Memory B cell (primary cell): Measurements from ENCODE around the gene ZMAT5.

ENCODE experiments used
- ATAC-seq: fragments of 150-1000 bp; cut with Tn5 transposase; 2 replicates; pipeline ENCODE4 v1.10.0; 2021; ENCODE audit warnings: low read depth, mild to moderate bottlenecking, moderate library complexity
- DNase-seq, 2 donors: peaks; one replicate each; pipeline ENCODE4 v3.0.0; 2022; ENCODE audit warnings: low spot score in 2 of 2
- H3K27ac Mint-ChIP-seq: one replicate; pipeline ENCODE4 v1.8.0; 2022; ENCODE audit warnings: mild to moderate bottlenecking, moderate library complexity, mixed read lengths
- H3K27me3 Mint-ChIP-seq: one replicate; pipeline ENCODE4 v1.8.0; 2022; ENCODE audit warnings: mixed read lengths
- H3K36me3 Mint-ChIP-seq: one replicate; pipeline ENCODE4 v1.8.0; 2022; ENCODE audit warnings: mild to moderate bottlenecking, mixed read lengths
- H3K4me1 Mint-ChIP-seq: one replicate; pipeline ENCODE4 v1.8.0; 2022; ENCODE audit warnings: mixed read lengths
- H3K4me3 Mint-ChIP-seq: one replicate; pipeline ENCODE4 v1.8.0; 2022; ENCODE audit warnings: mild to moderate bottlenecking, moderate library complexity, mixed read lengths
- H3K9me3 Mint-ChIP-seq: one replicate; pipeline ENCODE4 v1.8.0; 2022; ENCODE audit warnings: mixed read lengths

The ZMAT5 gene

DNA sequence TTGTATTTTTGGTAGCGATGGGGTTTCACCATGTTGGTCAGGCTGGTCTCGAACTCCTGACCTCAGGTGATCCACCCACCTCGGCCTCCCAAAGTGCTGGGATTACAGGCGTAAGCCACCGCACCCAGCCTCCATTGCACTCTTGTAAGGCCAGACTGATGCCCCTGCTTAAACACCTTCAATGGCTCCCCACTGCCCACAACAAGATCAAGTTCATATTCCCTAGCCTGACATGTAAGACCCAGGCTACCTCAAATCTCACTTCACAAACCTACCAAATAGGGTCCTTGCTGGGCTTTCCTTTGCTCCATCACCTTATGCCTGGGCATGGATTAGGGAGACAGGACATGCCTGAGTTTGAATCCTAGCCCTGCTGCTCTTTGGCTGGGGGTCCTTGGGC is 13.4 kb upstream of the ZMAT5 start:
- Mint-ChIP-seq H3K27ac (no peak overlapping the region), H3K4me3 (no peak overlapping the region), H3K36me3 (peaks cover 2% of the 10 kb centered on the region), H3K4me1 (peaks cover 4% of the 10 kb centered on the region), H3K9me3 (no peaks in the 10 kb centered on the region), H3K27me3 (no peaks in the 10 kb centered on the region)
- no peak for DNase-seq
- no peak for ATAC-seq

DNA sequence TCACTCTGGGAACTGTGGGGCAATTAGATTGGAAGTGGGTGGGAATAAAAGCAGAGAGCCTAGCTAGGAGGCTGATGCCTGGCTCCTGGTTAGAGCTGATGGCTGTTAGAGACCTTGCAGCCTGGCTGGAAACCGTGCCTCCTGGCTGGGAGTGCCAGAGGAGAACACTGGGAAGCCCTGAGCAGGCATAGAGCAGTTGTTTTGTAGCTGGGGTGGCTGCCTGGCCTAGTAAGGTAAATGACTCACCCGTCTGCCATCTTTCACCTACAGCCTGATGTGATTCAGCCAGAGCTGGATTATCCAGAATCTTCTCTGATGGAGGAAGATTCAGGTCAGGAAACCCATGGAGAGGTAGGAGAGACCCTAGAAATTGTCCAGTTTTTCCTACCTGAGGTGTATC is 6.4 kb upstream of the ZMAT5 start:
- peaks cover 10% of the 10 kb centered on the region for H3K36me3 Mint-ChIP-seq
- ATAC-seq: no peak
- H3K9me3 Mint-ChIP-seq: no peaks in the 10 kb centered on the region
- no peaks in the 10 kb centered on the region for H3K27me3 Mint-ChIP-seq
- H3K4me1 Mint-ChIP-seq: peaks cover 5% of the 10 kb centered on the region
- DNase-seq: no peak
- H3K27ac Mint-ChIP-seq: no peak overlapping the region
- H3K4me3 Mint-ChIP-seq: no peak overlapping the region

DNA sequence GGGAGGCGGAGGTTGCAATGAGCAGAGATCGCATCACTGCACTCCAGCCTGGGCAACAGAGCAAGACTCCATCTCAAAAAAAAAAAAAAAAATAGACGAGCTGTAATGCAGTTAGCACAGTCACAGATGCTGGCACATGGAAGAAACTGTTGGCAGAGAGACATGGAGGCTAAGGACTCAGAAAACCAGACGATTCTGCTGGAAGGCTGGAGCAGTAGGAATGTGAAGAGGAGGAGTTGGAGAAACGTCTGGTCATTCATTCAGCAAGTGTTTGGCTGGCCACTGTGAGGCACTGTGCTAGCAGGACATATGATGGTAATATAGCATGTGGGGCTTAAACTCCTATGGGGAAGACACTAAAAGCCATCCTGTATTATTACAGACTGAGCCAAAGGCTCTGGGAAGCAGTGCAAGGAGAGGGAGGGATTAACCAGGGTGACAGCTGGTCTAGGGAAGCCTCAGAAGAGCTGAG is 5.4 kb upstream of the ZMAT5 start:
- ATAC-seq: no peak
- Mint-ChIP-seq H3K27me3 (no peaks in the 10 kb centered on the region), H3K27ac (no peak overlapping the region), H3K36me3 (peaks cover 10% of the 10 kb centered on the region), H3K9me3 (no peaks in the 10 kb centered on the region), H3K4me1 (peaks cover 9% of the 10 kb centered on the region), H3K4me3 (no peak overlapping the region)
- no peak for DNase-seq

- H3K4me1 Mint-ChIP-seq: peaks cover 17% of the 10 kb centered on the region
- H3K36me3 Mint-ChIP-seq: peaks cover 10% of the 10 kb centered on the region
- H3K27me3 Mint-ChIP-seq: no peaks in the 10 kb centered on the region
- no peak for DNase-seq
- H3K4me3 Mint-ChIP-seq: no peak overlapping the region
- no peaks in the 10 kb centered on the region for H3K9me3 Mint-ChIP-seq
- no peak for ATAC-seq
- no peak overlapping the region for H3K27ac Mint-ChIP-seq
Observed at GRCh38 chr22:29769723-29770321, 3.0 kb upstream of the ZMAT5 start.

- Mint-ChIP-seq H3K4me1 (peaks cover 17% of the 10 kb centered on the region), H3K27ac (peak overlapping the region; percentile 95)
Observed at GRCh38 chr22:29768052-29768693, 1.4 kb upstream of the ZMAT5 start.

DNA sequence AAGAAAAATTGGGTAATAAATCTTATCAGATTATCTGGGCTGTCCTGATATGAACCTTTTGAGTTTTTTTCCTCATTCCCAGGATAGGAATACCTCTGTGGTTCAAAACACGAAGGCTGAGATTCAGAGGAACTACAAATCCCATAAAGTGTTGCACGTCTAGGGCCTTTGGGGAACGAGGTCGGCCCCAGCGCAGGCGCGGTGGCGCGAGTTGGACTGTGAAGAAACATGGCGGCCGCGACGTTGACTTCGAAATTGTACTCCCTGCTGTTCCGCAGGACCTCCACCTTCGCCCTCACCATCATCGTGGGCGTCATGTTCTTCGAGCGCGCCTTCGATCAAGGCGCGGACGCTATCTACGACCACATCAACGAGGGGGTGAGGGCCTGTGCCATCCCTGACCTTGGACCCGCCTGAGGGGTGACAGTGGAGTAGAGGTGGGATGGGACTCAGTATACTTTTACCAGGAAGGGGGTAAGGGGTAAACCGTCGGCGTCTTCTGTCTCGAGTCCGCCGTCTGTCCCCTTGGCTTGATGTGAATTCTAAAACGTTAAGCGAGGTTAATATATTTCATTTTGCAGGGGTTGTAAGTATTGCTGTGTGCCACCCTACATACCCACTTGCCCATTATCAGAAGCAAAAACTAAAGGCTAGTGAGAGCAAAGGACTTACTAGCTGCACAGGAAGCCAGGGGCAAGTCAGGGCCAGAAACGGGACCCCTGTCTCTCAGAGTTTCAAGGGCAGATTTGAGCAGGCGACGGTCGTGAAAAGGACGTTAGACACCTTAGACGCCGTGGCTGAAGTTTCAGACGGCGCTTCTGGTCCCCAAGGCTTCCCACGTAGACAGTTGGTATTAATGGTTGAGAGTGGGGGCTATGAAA is 604 bp upstream of the ZMAT5 start, which contains the start of gene UQCR10:
TSS of gene UQCR10 (plus strand) at position 199 of the 881 bp plus-strand sequence. CDS start at position 229, 30 bp downstream.
- Mint-ChIP-seq H3K27me3 (no peaks in the 10 kb centered on the region), H3K9me3 (no peaks in the 10 kb centered on the region), H3K27ac (peak within 1 kb of the TSS; percentile 95), H3K4me3 (peak within 1 kb of the TSS; percentile 99), H3K4me1 (peaks cover 17% of the 10 kb centered on the region), H3K36me3 (peaks cover 8% of the 10 kb centered on the region)
- DNase-seq (peak; percentile 83 to 85), ATAC-seq (peak; percentile 82)

More at GRCh38 chr22:29768052-29768693, 1.4 kb upstream of the ZMAT5 start:
- no peak for ATAC-seq
- peaks cover 10% of the 10 kb centered on the region for H3K36me3 Mint-ChIP-seq
- H3K4me3 Mint-ChIP-seq: peak overlapping the region; percentile 99
- no peaks in the 10 kb centered on the region for H3K27me3 Mint-ChIP-seq
- no peak for DNase-seq
- no peaks in the 10 kb centered on the region for H3K9me3 Mint-ChIP-seq

DNA sequence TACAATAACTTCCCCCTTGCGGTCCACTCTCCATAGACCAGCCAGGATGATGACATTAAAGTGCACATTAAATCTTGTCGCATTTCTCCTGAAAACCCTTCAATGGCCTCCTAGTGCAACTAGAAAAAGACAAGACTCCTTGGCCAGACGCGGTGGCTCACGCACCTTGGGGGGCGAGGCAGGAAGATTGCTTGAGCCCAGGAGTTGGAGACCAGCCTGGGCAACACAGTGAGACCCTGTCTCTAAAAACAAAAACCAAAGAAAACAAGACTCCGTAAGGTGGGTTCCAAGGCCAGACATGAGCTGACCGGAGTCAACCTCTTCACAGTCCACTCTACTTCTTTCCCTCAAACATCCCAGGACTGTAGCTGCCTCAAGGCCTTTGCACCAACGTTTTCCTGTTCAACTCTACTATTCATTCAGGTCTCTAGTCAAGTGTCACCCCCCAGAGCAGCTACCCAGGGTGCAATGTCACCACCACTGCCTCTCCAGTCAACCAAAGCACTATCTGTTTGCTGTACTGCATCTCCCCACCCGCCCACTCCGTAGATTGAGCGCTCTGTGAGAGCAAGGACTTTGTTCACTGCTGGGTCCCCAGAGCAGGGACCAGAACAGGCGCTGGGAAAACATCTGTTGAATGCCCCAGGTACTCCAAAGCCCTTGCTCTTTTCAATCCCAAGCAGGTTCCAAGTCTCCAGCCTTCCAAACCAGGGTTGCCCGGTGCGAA is 739 bp downstream of the ZMAT5 start:
- no peaks in the 10 kb centered on the region for H3K27me3 Mint-ChIP-seq
- peak overlapping the region; percentile 99 for H3K4me3 Mint-ChIP-seq
- no peaks in the 10 kb centered on the region for H3K9me3 Mint-ChIP-seq
- H3K36me3 Mint-ChIP-seq: peaks cover 4% of the 10 kb centered on the region
- H3K4me1 Mint-ChIP-seq: peaks cover 17% of the 10 kb centered on the region
- ATAC-seq: peak; percentile 13
- no peak overlapping the region for H3K27ac Mint-ChIP-seq
- no peak for DNase-seq

- peaks cover 8% of the 10 kb centered on the region for H3K4me1 Mint-ChIP-seq
- no peak for DNase-seq
- no peak overlapping the region for H3K27ac Mint-ChIP-seq
- ATAC-seq: no peak
- H3K27me3 Mint-ChIP-seq: no peaks in the 10 kb centered on the region
- H3K4me3 Mint-ChIP-seq: no peak overlapping the region
- no peaks in the 10 kb centered on the region for H3K9me3 Mint-ChIP-seq
- H3K36me3 Mint-ChIP-seq: no peaks in the 10 kb centered on the region
Observed at GRCh38 chr22:29762263-29762662, 4.5 kb downstream of the ZMAT5 start.

- no peak overlapping the region for H3K4me3 Mint-ChIP-seq
- no peak for DNase-seq
- H3K36me3 Mint-ChIP-seq: no peaks in the 10 kb centered on the region
- no peak overlapping the region for H3K27ac Mint-ChIP-seq
- no peaks in the 10 kb centered on the region for H3K27me3 Mint-ChIP-seq
- peaks cover 9% of the 10 kb centered on the region for H3K4me1 Mint-ChIP-seq
- ATAC-seq: no peak
- no peaks in the 10 kb centered on the region for H3K9me3 Mint-ChIP-seq
Observed at GRCh38 chr22:29758959-29759358, 7.8 kb downstream of the ZMAT5 start.

GRCh38 chr22:29758068-29758622 is 8.7 kb downstream of the ZMAT5 start:
- H3K27me3 Mint-ChIP-seq: no peaks in the 10 kb centered on the region
- peaks cover 9% of the 10 kb centered on the region for H3K4me1 Mint-ChIP-seq
- H3K4me3 Mint-ChIP-seq: no peak overlapping the region
- no peaks in the 10 kb centered on the region for H3K36me3 Mint-ChIP-seq
- H3K9me3 Mint-ChIP-seq: no peaks in the 10 kb centered on the region
- ATAC-seq (no peak), DNase-seq (no peak)
- no peak overlapping the region for H3K27ac Mint-ChIP-seq

DNA sequence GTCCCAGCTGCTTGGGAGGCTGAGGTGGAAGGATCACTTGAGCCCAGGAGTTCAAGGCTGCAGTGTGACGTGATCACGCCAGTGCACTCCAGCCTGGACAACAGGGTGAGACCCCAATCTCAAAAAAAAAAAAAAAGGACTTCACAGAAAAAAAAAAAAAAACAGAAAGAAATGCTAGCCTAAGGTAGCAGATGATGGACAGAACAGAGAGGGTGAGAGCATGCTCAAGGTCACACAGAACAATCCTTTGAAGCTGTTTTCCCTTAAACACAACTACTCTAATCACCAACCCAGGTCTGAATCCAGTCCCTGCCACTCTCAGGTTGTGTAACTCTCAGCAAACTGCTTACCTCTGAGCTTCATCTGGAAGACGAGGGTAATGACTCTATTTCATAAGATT is 9.7 kb downstream of the ZMAT5 start:
- Mint-ChIP-seq H3K36me3 (no peaks in the 10 kb centered on the region), H3K27me3 (no peaks in the 10 kb centered on the region), H3K27ac (no peak overlapping the region), H3K4me1 (peaks cover 9% of the 10 kb centered on the region), H3K9me3 (no peaks in the 10 kb centered on the region), H3K4me3 (no peak overlapping the region)
- ATAC-seq (no peak), DNase-seq (no peak)

- no peak overlapping the region for H3K27ac Mint-ChIP-seq
- no peaks in the 10 kb centered on the region for H3K9me3 Mint-ChIP-seq
- no peaks in the 10 kb centered on the region for H3K27me3 Mint-ChIP-seq
- DNase-seq: no peak
- H3K36me3 Mint-ChIP-seq: no peaks in the 10 kb centered on the region
- H3K4me3 Mint-ChIP-seq: no peak overlapping the region
- H3K4me1 Mint-ChIP-seq: peaks cover 9% of the 10 kb centered on the region
- ATAC-seq: no peak
Observed at GRCh38 chr22:29756341-29756740, 10.5 kb downstream of the ZMAT5 start.

DNA sequence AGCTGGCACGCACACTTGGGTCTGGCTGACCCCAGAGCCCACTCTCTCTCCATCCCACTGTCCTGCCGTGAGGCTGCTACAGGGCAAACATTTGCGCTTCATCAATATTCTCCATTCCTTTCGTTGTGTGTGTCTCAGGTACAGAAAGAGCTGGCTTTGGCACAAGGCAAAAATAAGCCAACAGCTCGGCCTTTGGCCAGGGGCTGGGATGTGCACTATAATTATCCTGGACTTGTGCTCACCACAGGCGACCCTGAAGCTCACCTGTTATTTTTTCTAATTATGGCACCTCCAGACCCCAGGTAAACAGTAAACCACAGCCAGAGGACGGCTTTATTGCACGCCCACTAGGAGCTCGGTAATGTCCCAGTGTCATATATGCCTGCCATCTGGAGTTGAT is 10.9 kb downstream of the ZMAT5 start:
- Mint-ChIP-seq H3K4me1 (peaks cover 9% of the 10 kb centered on the region), H3K9me3 (no peaks in the 10 kb centered on the region), H3K27ac (no peak overlapping the region), H3K4me3 (no peak overlapping the region), H3K36me3 (no peaks in the 10 kb centered on the region), H3K27me3 (no peaks in the 10 kb centered on the region)
- DNase-seq: no peak
- no peak for ATAC-seq
